ENCODE results near the gene PKHD1.
A peak's percentile ranks its signal among the peaks of the same experiment; 100 is the strongest.

Gene PKHD1

GRCh38 chr6:51675020-51675921 is 412.1 kb downstream of the PKHD1 start:
- DNase-seq = no peak

- no peak for DNase-seq
These were observed 423.9 kb downstream of the PKHD1 start for GRCh38 chr6:51663525-51663924.

DNA sequence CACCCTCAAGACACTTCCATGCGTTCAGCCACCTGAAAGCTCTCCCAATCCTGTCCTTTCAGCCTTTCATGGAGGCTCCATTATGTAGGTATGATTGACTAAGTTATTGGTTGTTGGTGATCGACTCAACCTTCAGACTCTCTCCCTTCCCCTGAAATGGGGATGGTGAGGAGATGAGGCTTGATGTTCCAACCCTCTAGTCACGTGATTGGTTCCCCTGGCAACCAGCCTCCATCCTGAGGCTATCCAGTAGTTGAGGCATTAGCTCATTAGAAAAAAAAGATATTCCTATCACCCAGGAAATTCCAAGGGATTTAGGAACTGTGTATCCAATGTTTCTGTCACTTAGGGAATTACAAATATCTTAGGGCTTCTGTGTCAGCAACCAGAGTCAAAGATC is 426.6 kb downstream of the PKHD1 start:
- DNase-seq = no peak

GRCh38 chr6:51657491-51657890 is 429.9 kb downstream of the PKHD1 start:
- no peak for DNase-seq

DNA sequence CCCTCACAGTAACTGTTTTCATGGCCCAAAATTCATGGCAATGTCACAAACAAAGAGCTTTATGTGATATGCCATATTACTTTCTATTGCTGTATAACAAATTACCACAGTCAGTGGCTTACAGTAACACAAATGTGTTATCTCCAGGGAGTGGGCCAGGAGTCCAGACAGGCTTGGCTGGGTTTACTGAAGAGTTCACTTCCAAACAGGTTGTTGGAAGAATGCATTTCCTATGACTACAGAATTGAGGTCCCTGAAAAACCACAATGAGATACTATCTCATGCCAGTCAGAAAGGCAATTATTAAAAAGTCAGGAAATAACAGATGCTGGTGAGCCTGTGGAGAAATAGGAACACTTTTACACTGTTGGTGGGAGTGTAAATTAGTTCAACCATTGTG is 431.9 kb downstream of the PKHD1 start:
- DNase-seq = no peak

- DNase-seq = no peak
These were observed 432.8 kb downstream of the PKHD1 start for GRCh38 chr6:51654647-51655046.

GRCh38 chr6:51651132-51651817 is 436.1 kb downstream of the PKHD1 start:
- peak; percentile 9 for DNase-seq

- no peak for DNase-seq
These were observed 438.6 kb downstream of the PKHD1 start for GRCh38 chr6:51648774-51649173.

GRCh38 chr6:51648236-51648635 is 439.2 kb downstream of the PKHD1 start:
- DNase-seq = no peak

- no peak for DNase-seq
These were observed 443.0 kb downstream of the PKHD1 start for GRCh38 chr6:51644426-51644825.

DNA sequence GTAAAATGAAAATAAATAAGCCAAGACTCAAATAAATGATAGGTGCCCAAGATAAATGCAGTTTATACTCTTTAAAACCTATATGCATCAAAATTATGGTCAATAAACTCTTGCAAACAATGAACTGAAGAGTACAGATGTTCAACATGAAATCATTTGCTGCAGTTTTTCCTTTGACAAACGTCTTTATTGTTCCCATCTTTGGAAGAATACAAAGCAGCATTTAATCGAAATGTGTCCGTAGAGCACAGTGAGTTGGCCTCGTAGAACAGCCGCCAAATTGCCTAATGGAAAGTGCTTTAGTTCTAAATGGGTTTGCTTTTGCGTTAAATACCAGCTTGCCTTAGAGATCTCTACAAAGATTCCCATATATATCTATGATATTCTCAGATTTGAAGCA is 447.4 kb downstream of the PKHD1 start:
- no peak for DNase-seq

DNA sequence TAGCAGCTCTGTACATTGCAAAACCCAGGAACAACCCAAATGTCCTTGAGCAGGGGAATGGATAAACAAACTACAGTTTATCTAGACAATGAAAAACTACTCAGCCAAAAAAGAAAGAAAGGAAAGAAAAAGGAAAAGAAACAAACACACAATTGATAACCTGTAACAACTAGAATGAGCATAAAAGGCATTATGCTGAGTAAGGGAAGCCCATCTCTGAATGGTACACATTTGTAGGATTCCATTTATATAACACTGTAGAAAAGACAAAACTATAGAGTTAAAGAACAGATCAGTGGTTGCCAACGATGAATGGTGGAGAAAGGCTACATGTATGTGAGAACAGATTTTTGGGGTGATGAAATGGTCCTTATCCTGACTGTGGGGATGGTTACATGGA is 454.0 kb downstream of the PKHD1 start:
- no peak for DNase-seq

- DNase-seq = no peak
These were observed 457.4 kb downstream of the PKHD1 start for GRCh38 chr6:51630011-51630410.

- DNase-seq = no peak
These were observed 461.0 kb downstream of the PKHD1 start for GRCh38 chr6:51626391-51626790.

DNA sequence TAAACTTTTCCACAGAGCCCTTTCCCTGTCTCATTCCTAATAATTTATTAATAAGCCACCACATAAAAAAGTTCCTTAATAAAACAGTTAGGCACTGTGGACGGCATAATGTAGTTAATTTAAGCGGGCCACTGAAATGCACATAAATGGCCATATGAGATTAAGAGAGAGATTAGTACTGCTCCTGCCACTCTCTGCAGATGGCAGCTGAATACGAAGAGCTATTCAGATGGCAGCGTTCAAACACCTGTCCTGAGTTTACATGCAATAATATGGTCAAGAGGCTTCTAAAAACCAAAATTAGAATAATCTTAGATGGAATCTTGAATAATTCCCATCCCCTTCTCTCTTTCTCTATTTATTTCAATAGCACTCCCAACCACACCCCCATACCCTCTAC is 461.8 kb downstream of the PKHD1 start:
- DNase-seq = no peak

DNA sequence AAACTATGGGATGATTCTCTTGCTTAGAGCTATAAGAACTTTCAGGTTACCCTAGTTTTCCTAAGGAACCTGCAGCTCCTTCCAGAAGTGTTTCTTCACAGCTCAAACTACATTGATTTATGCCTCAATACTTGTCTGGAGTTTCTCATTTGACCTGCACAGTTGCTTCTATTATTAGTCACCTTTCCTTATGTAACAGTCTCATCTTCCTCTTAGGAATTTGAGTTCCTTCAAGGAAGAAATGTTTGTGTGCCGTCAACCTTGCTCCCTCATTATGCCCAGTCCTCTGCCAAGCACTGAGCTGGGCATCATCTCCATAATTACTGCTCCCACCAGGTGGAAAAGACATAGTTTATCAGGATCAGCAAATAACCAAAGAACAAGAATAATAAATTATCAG is 466.4 kb downstream of the PKHD1 start:
- DNase-seq = no peak

DNA sequence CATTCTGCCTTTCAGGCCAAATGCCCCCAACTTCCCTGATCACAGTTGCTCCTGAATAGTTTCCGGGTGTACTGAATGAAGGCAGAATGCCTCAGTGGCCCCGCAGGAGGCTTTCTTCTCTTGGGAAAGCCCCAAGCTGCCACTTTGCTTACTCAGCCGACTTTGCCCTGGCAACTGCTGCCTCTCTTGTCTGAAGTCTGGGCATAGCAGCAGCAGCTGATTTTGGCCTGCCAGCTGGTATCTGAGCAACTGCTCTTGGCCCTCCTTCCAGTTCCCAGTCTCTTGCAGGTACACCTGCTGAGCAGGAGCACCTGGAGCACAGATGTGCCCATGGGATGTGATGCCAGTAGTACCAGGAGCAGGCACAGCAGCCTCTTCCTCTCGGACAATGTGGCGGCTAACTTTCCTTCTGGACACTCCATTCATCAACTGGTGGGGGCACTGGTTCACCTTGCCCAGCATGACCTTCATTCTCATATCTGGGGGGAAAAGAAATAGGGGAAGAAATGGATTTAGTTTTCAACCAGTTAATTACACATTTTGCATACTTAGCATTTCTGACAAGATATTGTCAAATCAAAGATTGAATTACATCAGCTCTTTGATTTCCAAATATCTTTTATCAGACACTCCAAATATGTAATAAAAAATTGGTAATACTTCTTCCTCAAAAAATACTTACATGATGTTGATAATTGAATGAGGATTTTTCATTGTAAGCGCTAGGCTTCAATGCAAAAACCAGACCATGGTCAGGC is 468.2 kb downstream of the PKHD1 start:
- DNase-seq = no peak

- no peak for DNase-seq
These were observed 468.9 kb downstream of the PKHD1 start for GRCh38 chr6:51618563-51618962.

GRCh38 chr6:51617751-51618150 is 469.7 kb downstream of the PKHD1 start:
- DNase-seq = no peak

GRCh38 chr6:51616243-51616642 is 471.2 kb downstream of the PKHD1 start:
- DNase-seq = no peak

DNA sequence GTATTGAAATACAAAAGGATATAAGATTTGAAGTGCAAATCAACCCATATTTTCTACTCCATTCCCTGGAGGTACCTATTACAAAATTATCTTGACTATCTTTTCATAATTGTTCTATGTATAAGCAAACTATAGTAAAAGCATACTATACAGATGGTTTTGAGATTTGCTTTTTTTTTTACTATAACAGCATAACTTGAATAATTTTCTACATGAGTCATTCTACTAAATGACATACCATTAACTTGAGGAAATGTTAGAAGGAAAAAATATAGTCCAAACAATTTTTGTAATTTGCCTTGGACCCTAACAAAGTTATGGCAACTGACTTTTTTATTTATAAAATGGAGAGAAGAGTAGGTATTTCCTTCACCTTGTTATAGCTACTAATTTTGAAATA is 472.7 kb downstream of the PKHD1 start:
- DNase-seq = no peak

DNA sequence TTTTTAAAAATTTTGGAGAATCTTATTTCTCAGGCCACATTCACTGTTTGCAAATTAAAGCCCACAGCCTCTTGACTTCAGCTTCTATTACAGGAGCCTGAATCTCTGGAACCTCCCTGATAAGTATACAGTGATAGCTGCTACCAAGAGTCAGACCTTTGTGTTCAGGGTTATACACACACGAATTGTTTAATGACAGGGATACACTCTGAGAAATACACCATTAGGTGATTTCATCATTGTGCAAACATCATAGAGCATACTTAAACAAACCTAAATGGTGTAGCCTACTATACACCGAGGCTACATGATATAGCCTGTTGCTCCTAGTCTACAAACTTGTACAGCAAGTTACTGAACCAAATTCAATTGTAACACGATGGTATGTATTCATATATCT is 473.9 kb downstream of the PKHD1 start:
- peak; percentile 83 for DNase-seq

DNA sequence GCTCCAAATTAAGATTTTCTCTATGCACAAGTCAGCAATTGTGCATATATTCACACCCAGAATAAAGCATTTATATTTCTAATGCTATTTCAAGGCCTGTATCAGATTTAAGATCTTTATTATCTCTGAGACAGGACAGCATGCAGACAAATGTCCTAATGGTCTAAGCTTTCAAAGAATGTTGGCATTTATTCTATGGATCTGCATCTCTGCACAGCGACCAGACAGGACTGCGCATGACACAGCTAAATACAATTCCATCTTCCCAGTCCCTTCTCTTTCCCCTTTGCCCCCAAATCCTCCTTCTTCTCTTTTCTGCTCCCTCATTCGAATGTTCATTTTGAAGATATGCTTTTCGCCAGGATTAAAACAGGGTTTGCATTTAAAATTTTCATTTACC is 478.5 kb downstream of the PKHD1 start:
- DNase-seq = no peak

DNA sequence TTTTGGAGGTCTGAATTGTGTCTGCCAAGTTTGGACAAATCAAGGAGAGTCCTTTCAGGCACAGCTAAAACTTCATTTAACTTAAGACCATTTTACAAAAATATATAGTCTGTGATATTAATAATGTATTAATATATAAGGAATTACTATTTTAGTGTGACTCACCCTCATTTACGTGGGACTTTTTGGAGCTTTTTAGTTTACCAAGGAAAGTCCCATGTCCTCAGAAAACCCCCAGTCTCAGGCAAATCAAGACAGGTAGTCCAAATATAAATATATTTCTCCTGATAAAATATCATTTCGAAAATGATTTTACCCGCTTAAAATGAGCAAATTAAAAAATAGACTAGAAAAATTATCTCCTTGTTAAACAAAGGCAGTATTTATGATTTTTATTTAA is 479.0 kb downstream of the PKHD1 start:
- no peak for DNase-seq
